Activated T-cell treated with anti-CD3 and anti-CD28 coated beads, Interleukin-2, amount 50 U/mL, for 48 hours (primary cell): Measurements from ENCODE around the gene CUL3.
A peak's percentile ranks its signal among the peaks of the same experiment; 100 is the strongest.
"Not testable (repeated sequence)": the region's sequence is repeated elsewhere in the genome, so short reads cannot be mapped to it uniquely, and the experiment has no call there.

ENCODE experiments used
- DNase-seq, 2 experiments: peaks; one replicate each; pipeline ENCODE4 v3.0.0-alpha.2; 2020

Gene CUL3

GRCh38 chr2:224532931-224533330, 52.2 kb downstream of the CUL3 start:
- DNase-seq = no peak

GRCh38 chr2:224532441-224532840, 52.7 kb downstream of the CUL3 start:
- DNase-seq = no peak

GRCh38 chr2:224528171-224528570, 57.0 kb downstream of the CUL3 start:
- DNase-seq = no peak

GRCh38 chr2:224525774-224526173, 59.4 kb downstream of the CUL3 start:
- no peak for DNase-seq

- no peak for DNase-seq
These were observed 60.5 kb downstream of the CUL3 start for GRCh38 chr2:224524657-224525056.

- DNase-seq = no peak
These were observed 61.3 kb downstream of the CUL3 start for GRCh38 chr2:224523626-224524577.

- DNase-seq = not testable (repeated sequence)
These were observed 62.7 kb downstream of the CUL3 start for GRCh38 chr2:224522483-224522882.

- peak; percentile 46 to 56 for DNase-seq
These were observed 65.1 kb downstream of the CUL3 start for GRCh38 chr2:224520064-224520463.

- DNase-seq = no peak
These were observed 66.2 kb downstream of the CUL3 start for GRCh38 chr2:224518806-224519580.

GRCh38 chr2:224517963-224518362, 67.2 kb downstream of the CUL3 start:
- no peak for DNase-seq

GRCh38 chr2:224516393-224516792, 68.8 kb downstream of the CUL3 start:
- DNase-seq = not testable (repeated sequence)

GRCh38 chr2:224513991-224514390, 71.2 kb downstream of the CUL3 start:
- DNase-seq = no peak

- no peak for DNase-seq
These were observed 77.4 kb downstream of the CUL3 start for GRCh38 chr2:224507789-224508188.

GRCh38 chr2:224506494-224506893, 78.7 kb downstream of the CUL3 start:
- no peak for DNase-seq

- no peak for DNase-seq
These were observed 86.2 kb downstream of the CUL3 start for GRCh38 chr2:224498991-224499390.

- no peak for DNase-seq
These were observed 92.6 kb downstream of the CUL3 start for GRCh38 chr2:224492531-224492930.

GRCh38 chr2:224487940-224488339, 97.2 kb downstream of the CUL3 start:
- not testable (repeated sequence) for DNase-seq

- not testable (repeated sequence) for DNase-seq
These were observed 99.8 kb downstream of the CUL3 start for GRCh38 chr2:224485081-224486014.

- DNase-seq = no peak
These were observed 105.3 kb downstream of the CUL3 start for GRCh38 chr2:224479826-224480225.

- DNase-seq = no peak
These were observed 112.3 kb downstream of the CUL3 start for GRCh38 chr2:224472827-224473226.

- no peak for DNase-seq
These were observed 113.0 kb downstream of the CUL3 start for GRCh38 chr2:224472137-224472536.

GRCh38 chr2:224469374-224469964, 115.7 kb downstream of the CUL3 start:
- DNase-seq = no peak
